ENCODE data around the gene DRC7.

GRCh38 chr16:57725151-57725550 is 30.5 kb downstream of the DRC7 start:
- no peak for TF ChIP-seq CTCF (conservative IDR thresholded peaks at IDR 0.05)
- TF ChIP-seq ZFX (IDR thresholded peaks at IDR 0.05) = no peak

Measured in C4-2B (cell line).